ENCODE data around the gene FAM174C. TPM values are rescaled to one million over a fixed set of nuclear protein-coding genes. Genes with fewer than 3 reads are reported as not detected.
A peak's percentile ranks its signal among the peaks of the same experiment; 100 is the strongest.

Gene FAM174C
- 51.8 and 64.4 TPM in 2 replicates for total RNA-seq (2014; rRNA removed)
- polyA plus RNA-seq (2012): 71.4 TPM

- DNase-seq (ENCODE audit: low read depth): peak; percentile 97
Observed at GRCh38 chr19:1275260-1275975, at the start of gene FAM174C. Gene FAM174C, plus strand, starts transcription at chr19:1275530. Its CDS starts 20 bp downstream, at chr19:1275550.

GRCh38 chr19:1226227-1226518 lies 49.2 kb upstream of the FAM174C start:
- no peak for DNase-seq (ENCODE audit: low read depth)

- no peak for DNase-seq (ENCODE audit: low read depth)
Observed at GRCh38 chr19:1226522-1227303, 48.6 kb upstream of the FAM174C start.

- no peak for DNase-seq (ENCODE audit: low read depth)
Observed at GRCh38 chr19:1227304-1228054, 47.9 kb upstream of the FAM174C start.

GRCh38 chr19:1228161-1228957 lies 47.0 kb upstream of the FAM174C start:
- no peak for DNase-seq (ENCODE audit: low read depth)

GRCh38 chr19:1229056-1229923 lies 46.0 kb upstream of the FAM174C start:
- no peak for DNase-seq (ENCODE audit: low read depth)

- DNase-seq (ENCODE audit: low read depth): no peak
Observed at GRCh38 chr19:1229924-1230782, 45.2 kb upstream of the FAM174C start.

GRCh38 chr19:1230783-1231489 lies 44.4 kb upstream of the FAM174C start:
- no peak for DNase-seq (ENCODE audit: low read depth)

GRCh38 chr19:1231729-1232637 lies 43.3 kb upstream of the FAM174C start:
- DNase-seq (ENCODE audit: low read depth): no peak

GRCh38 chr19:1232652-1233072 lies 42.7 kb upstream of the FAM174C start:
- no peak for DNase-seq (ENCODE audit: low read depth)

- no peak for DNase-seq (ENCODE audit: low read depth)
Observed at GRCh38 chr19:1233115-1233667, 42.1 kb upstream of the FAM174C start.

- no peak for DNase-seq (ENCODE audit: low read depth)
Observed at GRCh38 chr19:1234051-1234954, 41.0 kb upstream of the FAM174C start.

GRCh38 chr19:1234955-1235380 lies 40.4 kb upstream of the FAM174C start:
- no peak for DNase-seq (ENCODE audit: low read depth)

GRCh38 chr19:1235625-1236538 lies 39.4 kb upstream of the FAM174C start:
- no peak for DNase-seq (ENCODE audit: low read depth)

GRCh38 chr19:1236576-1236975 lies 38.8 kb upstream of the FAM174C start:
- no peak for DNase-seq (ENCODE audit: low read depth)
